Measurements from ENCODE around the gene TDRKH.

TDRKH gene

GRCh38 chr1:151822404-151822803 is 32.1 kb upstream of the TDRKH start:
- no peak for DNase-seq

- DNase-seq = no peak
Observed at GRCh38 chr1:151820940-151821339, 30.6 kb upstream of the TDRKH start.

GRCh38 chr1:151819976-151820623 is 29.8 kb upstream of the TDRKH start:
- no peak for DNase-seq

GRCh38 chr1:151819227-151819835 is 29.0 kb upstream of the TDRKH start:
- no peak for DNase-seq

GRCh38 chr1:151817353-151817730 is 27.0 kb upstream of the TDRKH start:
- no peak for DNase-seq

- DNase-seq = no peak
Observed at GRCh38 chr1:151816548-151817352, 26.4 kb upstream of the TDRKH start.

GRCh38 chr1:151815716-151816327 is 25.5 kb upstream of the TDRKH start:
- peak; percentile 66 for DNase-seq

- DNase-seq = no peak
Observed at GRCh38 chr1:151814971-151815545, 24.8 kb upstream of the TDRKH start.

- no peak for DNase-seq
Observed at GRCh38 chr1:151814426-151814825, 24.1 kb upstream of the TDRKH start.

- DNase-seq = no peak
Observed at GRCh38 chr1:151813271-151813977, 23.1 kb upstream of the TDRKH start.

- DNase-seq = no peak
Observed at GRCh38 chr1:151811181-151811580, 20.9 kb upstream of the TDRKH start.

- no peak for DNase-seq
Observed at GRCh38 chr1:151809985-151810556, 19.8 kb upstream of the TDRKH start.

GRCh38 chr1:151809290-151809984 is 19.1 kb upstream of the TDRKH start:
- no peak for DNase-seq

GRCh38 chr1:151807766-151808165 is 17.5 kb upstream of the TDRKH start:
- no peak for DNase-seq

- DNase-seq = no peak
Observed at GRCh38 chr1:151807131-151807530, 16.8 kb upstream of the TDRKH start.

- DNase-seq = no peak
Observed at GRCh38 chr1:151806170-151806569, 15.9 kb upstream of the TDRKH start.

- no peak for DNase-seq
Observed at GRCh38 chr1:151805066-151805820, 14.9 kb upstream of the TDRKH start, which contains the start of gene LINGO4. LINGO4 (minus strand) TSS chr1:151805419; CDS start chr1:151802704, 2,715 bp downstream.

- no peak for DNase-seq
Observed at GRCh38 chr1:151803915-151804314, 13.6 kb upstream of the TDRKH start.

- no peak for DNase-seq
Observed at GRCh38 chr1:151803164-151803563, 12.9 kb upstream of the TDRKH start.

- DNase-seq = no peak
Observed at GRCh38 chr1:151802372-151802771, 12.1 kb upstream of the TDRKH start.

- DNase-seq = no peak
Observed at GRCh38 chr1:151801846-151802245, 11.5 kb upstream of the TDRKH start.
